Measurements from ENCODE around the gene SORL1-AS1.

Gene SORL1-AS1

DNA sequence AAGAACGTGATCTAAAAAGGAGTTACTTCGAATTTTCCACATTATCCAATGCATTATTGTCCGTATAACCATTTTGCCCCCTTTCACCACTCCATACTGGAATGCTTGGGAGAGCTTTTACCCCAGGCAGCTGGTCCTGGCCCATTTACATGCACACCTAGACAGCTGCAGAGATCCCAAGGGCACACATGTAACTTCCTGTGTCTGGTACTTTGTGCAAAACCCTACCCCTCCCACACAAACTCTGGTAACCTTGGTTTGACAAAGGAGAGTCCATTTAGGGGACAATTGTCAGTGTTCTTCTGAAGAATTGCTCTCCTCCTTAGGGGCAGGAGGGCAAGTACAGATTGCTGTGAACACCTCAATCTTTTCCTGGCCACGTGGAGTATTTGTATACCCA is 58.0 kb downstream of the SORL1-AS1 start:
- Histone ChIP-seq H3K4me2 (no peak overlapping the region), H3K4me1 (replicated peaks; ENCODE audit: insufficient read depth) (no peaks in the 10 kb centered on the region), H3K36me3 (ENCODE audit: low read depth) (no peaks in the 10 kb centered on the region), H4K20me1 (ENCODE audit: insufficient read depth) (no peaks in the 10 kb centered on the region), H3K9me3 (ENCODE audit: insufficient read depth, low read depth) (no peaks in the 10 kb centered on the region), H3K79me2 (ENCODE audit: low read depth) (no peaks in the 10 kb centered on the region), H3K27ac (no peak overlapping the region), H3F3A (ENCODE audit: insufficient read depth, low read depth) (no peaks in the 10 kb centered on the region), H3K27me3 (ENCODE audit: insufficient read depth, low read depth) (peaks cover 79% of the 10 kb centered on the region), H2AFZ (no peak overlapping the region), H3K4me3 (no peak overlapping the region), H3K9me2 (ENCODE audit: insufficient read depth) (no peaks in the 10 kb centered on the region)
- ChIA-PET POLR2A (ENCODE audit: unreplicated experiment) (no interaction called here), CTCF (no interaction called here)
- no peak for DNase-seq
- intact Hi-C loops (cut with micrococcal nuclease; ENCODE audit: unreplicated experiment): no loop called here
- BruUV-seq (replicated peaks): no TSS peak
- TF ChIP-seq, protein P1, sequence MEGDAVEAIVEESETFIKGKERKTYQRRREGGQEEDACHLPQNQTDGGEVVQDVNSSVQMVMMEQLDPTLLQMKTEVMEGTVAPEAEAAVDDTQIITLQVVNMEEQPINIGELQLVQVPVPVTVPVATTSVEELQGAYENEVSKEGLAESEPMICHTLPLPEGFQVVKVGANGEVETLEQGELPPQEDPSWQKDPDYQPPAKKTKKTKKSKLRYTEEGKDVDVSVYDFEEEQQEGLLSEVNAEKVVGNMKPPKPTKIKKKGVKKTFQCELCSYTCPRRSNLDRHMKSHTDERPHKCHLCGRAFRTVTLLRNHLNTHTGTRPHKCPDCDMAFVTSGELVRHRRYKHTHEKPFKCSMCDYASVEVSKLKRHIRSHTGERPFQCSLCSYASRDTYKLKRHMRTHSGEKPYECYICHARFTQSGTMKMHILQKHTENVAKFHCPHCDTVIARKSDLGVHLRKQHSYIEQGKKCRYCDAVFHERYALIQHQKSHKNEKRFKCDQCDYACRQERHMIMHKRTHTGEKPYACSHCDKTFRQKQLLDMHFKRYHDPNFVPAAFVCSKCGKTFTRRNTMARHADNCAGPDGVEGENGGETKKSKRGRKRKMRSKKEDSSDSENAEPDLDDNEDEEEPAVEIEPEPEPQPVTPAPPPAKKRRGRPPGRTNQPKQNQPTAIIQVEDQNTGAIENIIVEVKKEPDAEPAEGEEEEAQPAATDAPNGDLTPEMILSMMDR (conservative IDR thresholded peaks at IDR 0.05): no peak
- TF ChIP-seq EZH2 (IDR thresholded peaks at IDR 0.05; ENCODE audit: low read depth): no peak

GRCh38 chr11:121393855-121394254 is 58.9 kb downstream of the SORL1-AS1 start:
- ChIA-PET POLR2A (ENCODE audit: unreplicated experiment) (no interaction called here), CTCF (no interaction called here)
- intact Hi-C loops (cut with micrococcal nuclease; ENCODE audit: unreplicated experiment): no loop called here
- BruUV-seq (replicated peaks): no TSS peak
- H3K4me2 ChIP-seq: no peak overlapping the region
- no peaks in the 10 kb centered on the region for H3F3A ChIP-seq (ENCODE audit: insufficient read depth, low read depth)
- H3K79me2 ChIP-seq (ENCODE audit: low read depth): no peaks in the 10 kb centered on the region
- H3K4me1 ChIP-seq (replicated peaks; ENCODE audit: insufficient read depth): no peaks in the 10 kb centered on the region
- H3K27me3 ChIP-seq (ENCODE audit: insufficient read depth, low read depth): peaks cover 80% of the 10 kb centered on the region
- H3K36me3 ChIP-seq (ENCODE audit: low read depth): no peaks in the 10 kb centered on the region
- H4K20me1 ChIP-seq (ENCODE audit: insufficient read depth): no peaks in the 10 kb centered on the region
- no peak overlapping the region for H2AFZ ChIP-seq
- H3K9me2 ChIP-seq (ENCODE audit: insufficient read depth): no peaks in the 10 kb centered on the region
- TF ChIP-seq EZH2 (IDR thresholded peaks at IDR 0.05; ENCODE audit: low read depth): no peak
- TF ChIP-seq, protein P1 (conservative IDR thresholded peaks at IDR 0.05): no peak
- no peak overlapping the region for H3K4me3 ChIP-seq
- no peak for DNase-seq
- no peak overlapping the region for H3K27ac ChIP-seq
- H3K9me3 ChIP-seq (ENCODE audit: insufficient read depth, low read depth): no peaks in the 10 kb centered on the region

DNA sequence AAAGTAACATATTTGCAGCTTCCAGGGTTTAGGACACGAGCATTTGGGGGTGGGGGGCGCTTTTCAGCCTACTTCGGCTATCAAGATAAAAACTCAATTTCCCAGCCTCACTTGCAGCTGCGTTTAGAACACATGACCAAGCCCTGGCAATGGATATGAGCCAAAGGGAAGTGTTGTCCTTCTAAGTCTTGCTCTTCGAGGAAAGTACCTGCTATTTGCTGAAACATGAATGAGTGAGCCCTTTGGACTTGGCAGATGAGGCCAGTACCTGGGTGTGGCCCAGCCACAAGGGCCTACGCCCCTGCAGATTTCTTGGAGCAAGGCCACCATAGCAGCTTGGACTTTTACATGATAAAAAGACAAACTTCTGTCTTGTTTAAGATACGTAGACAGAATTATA is 60.9 kb downstream of the SORL1-AS1 start:
- TF ChIP-seq, protein P1 (conservative IDR thresholded peaks at IDR 0.05): no peak
- no peak for TF ChIP-seq EZH2 (IDR thresholded peaks at IDR 0.05; ENCODE audit: low read depth)
- no peak overlapping the region for H3K27ac ChIP-seq
- ChIA-PET CTCF (no interaction called here), POLR2A (ENCODE audit: unreplicated experiment) (no interaction called here)
- no peaks in the 10 kb centered on the region for H3K4me1 ChIP-seq (replicated peaks; ENCODE audit: insufficient read depth)
- H3K27me3 ChIP-seq (ENCODE audit: insufficient read depth, low read depth): peaks cover 86% of the 10 kb centered on the region
- H3K4me2 ChIP-seq: no peak overlapping the region
- no peaks in the 10 kb centered on the region for H3K79me2 ChIP-seq (ENCODE audit: low read depth)
- no peaks in the 10 kb centered on the region for H4K20me1 ChIP-seq (ENCODE audit: insufficient read depth)
- DNase-seq: no peak
- H3K9me3 ChIP-seq (ENCODE audit: insufficient read depth, low read depth): no peaks in the 10 kb centered on the region
- intact Hi-C loops (cut with micrococcal nuclease; ENCODE audit: unreplicated experiment): no loop called here
- no peak overlapping the region for H2AFZ ChIP-seq
- H3K36me3 ChIP-seq (ENCODE audit: low read depth): no peaks in the 10 kb centered on the region
- no peaks in the 10 kb centered on the region for H3F3A ChIP-seq (ENCODE audit: insufficient read depth, low read depth)
- BruUV-seq (replicated peaks): no TSS peak
- H3K4me3 ChIP-seq: no peak overlapping the region
- no peaks in the 10 kb centered on the region for H3K9me2 ChIP-seq (ENCODE audit: insufficient read depth)
